HepG2 (cell line): ENCODE measurements around the gene ATP2B3. TPM values are rescaled to one million over a fixed set of nuclear protein-coding genes. Genes with fewer than 3 reads are reported as not detected.

Experiments used
- ATAC-seq: fragments of 200-7000 bp; cut with Tn5 transposase; 3 replicates; pipeline ENCODE4 v1.9.1; 2020; ENCODE audit warnings: mild to moderate bottlenecking, moderate library complexity
- BruUV-seq: library from RNA; stranded (reverse); fragments of 400-500 nt; replicated peaks from 2 replicates; lab custom pipeline; 2021; lab: Mats Ljungman, UMichigan
- CTCF ChIA-PET: fragments of 300-600 bp; formaldehyde crosslinking; extraction: SDS; loops from one replicate; lab custom pipeline; 2021; ENCODE audit warnings: low total read pairs, inconsistent platforms, low intra/inter-chr PET ratio; lab: Yijun Ruan, JAX
- POLR2A ChIA-PET: fragments of 350-600 bp; sonication (Branson Sonifier 250); formaldehyde crosslinking; loops from one replicate; lab custom pipeline; 2020; ENCODE audit warnings: antibody characterized with exemption, inconsistent platforms; lab: Yijun Ruan, JAX
- DNase-seq: peaks from one replicate; pipeline ENCODE4 v3.0.0-alpha.2; 2015; ENCODE audit warnings: low spot score
- FAIRE-seq: peaks from 3 replicates; lab custom pipeline; 2011; peaks lifted over from hg19 to GRCh38; lab: Jason Lieb, UNC
- H2AFZ ChIP-seq: one replicate; pipeline ENCODE4 v1.6.1; 2011; ENCODE audit warnings: low read length, inconsistent platforms
- H3K27ac ChIP-seq: fragments of 300-600 bp; 3 replicates; pipeline ENCODE4 v1.8.0; 2011; ENCODE audit warnings: mixed run types, mild to moderate bottlenecking, mixed read lengths, low read length, inconsistent platforms; ENCODE audit not compliant: insufficient read depth; ENCODE audit errors: extremely low read length
- H3K27me3 ChIP-seq, 2 experiments: fragments of 200-600 bp in 1 of 2; 2 replicates in 1 of 2; 3 replicates in 1 of 2; pipeline versions ENCODE4 v1.6.0 to v1.8.0; 2011; ENCODE audit warnings: low read length in 2 of 2, mild to moderate bottlenecking in 2 of 2, moderate library complexity in 2 of 2, inconsistent platforms in 1 of 2; ENCODE audit not compliant: insufficient read depth in 2 of 2, control insufficient read depth in 1 of 2
- H3K36me3 ChIP-seq, 2 experiments: fragments of 200-600 bp in 1 of 2; replicated peaks in 1 of 2; 2 replicates in 1 of 2; 3 replicates in 1 of 2; pipeline versions ENCODE4 v1.5.1 to v1.8.0; 2011; ENCODE audit warnings: low read length in 2 of 2, inconsistent platforms in 1 of 2; ENCODE audit not compliant: insufficient read depth in 2 of 2, control insufficient read depth in 1 of 2
- H3K4me1 ChIP-seq: 2 replicates; pipeline ENCODE4 v1.5.1; 2012; ENCODE audit warnings: low read length, inconsistent platforms; ENCODE audit not compliant: insufficient read depth
- H3K4me2 ChIP-seq: 2 replicates; pipeline ENCODE4 v1.6.0; 2011; ENCODE audit warnings: low read depth, low read length, inconsistent platforms
- H3K4me3 ChIP-seq, 3 experiments: fragments of 200-600 bp in 1 of 3; sonication (generic), shearing (Covaris generic) in 1 of 3; replicated peaks in 1 of 3; 2 replicates each; pipeline ENCODE4 v1.5.1; 2011 to 2016; ENCODE audit warnings: low read length in 3 of 3, inconsistent platforms in 2 of 3, low read depth in 2 of 3, mild to moderate bottlenecking in 2 of 3, control low read depth in 1 of 3, mixed read lengths in 1 of 3; ENCODE audit not compliant: insufficient read depth in 1 of 3
- H3K79me2 ChIP-seq: one replicate; pipeline ENCODE4 v1.6.1; 2011; ENCODE audit warnings: low read length, inconsistent platforms; ENCODE audit not compliant: insufficient read depth
- H3K9ac ChIP-seq: 2 replicates; pipeline ENCODE4 v1.6.0; 2011; ENCODE audit warnings: mild to moderate bottlenecking, low read depth, low read length, inconsistent platforms; ENCODE audit not compliant: insufficient read depth
- H3K9me3 ChIP-seq: 2 replicates; pipeline ENCODE4 v1.5.1; 2012; ENCODE audit warnings: mild to moderate bottlenecking, low read length
- H4K20me1 ChIP-seq: 2 replicates; pipeline ENCODE4 v1.6.0; 2011; ENCODE audit warnings: inconsistent platforms, mild to moderate bottlenecking, low read length, moderate library complexity; ENCODE audit not compliant: insufficient read depth
- CEBPB ChIP-seq: IDR thresholded peaks from 2 replicates; pipeline ENCODE4 v1.6.1; 2011; ENCODE audit warnings: low read depth, low read length, improper control_type of control experiment, borderline replicate concordance
- PHF8 ChIP-seq: sonication (generic); formaldehyde crosslinking; IDR thresholded peaks from 2 replicates; pipeline ENCODE4 v1.5.0; 2020; ENCODE audit warnings: missing genetic modification reagents
- PITX1 ChIP-seq: sonication (generic); formaldehyde crosslinking; IDR thresholded peaks from 2 replicates; pipeline ENCODE4 v1.5.1; 2020; ENCODE audit warnings: mild to moderate bottlenecking, missing genetic modification reagents
- RXRA ChIP-seq: sonication (generic); formaldehyde crosslinking; IDR thresholded peaks from 2 replicates; pipeline ENCODE4 v1.5.1; 2020; ENCODE audit warnings: missing genetic modification reagents
- SP1 ChIP-seq, 2 experiments: fragments of 450-650 bp in 1 of 2; sonication (generic) in 1 of 2; formaldehyde crosslinking in 1 of 2; IDR thresholded peaks; 2 replicates each; pipeline versions ENCODE4 v1.4.0 to v1.6.1; 2016 to 2020; ENCODE audit warnings: missing genetic modification reagents in 1 of 2
- TCF12 ChIP-seq, 2 experiments: fragments of 450-650 bp in 1 of 2; sonication (generic) in 1 of 2; formaldehyde crosslinking in 1 of 2; IDR thresholded peaks; 2 replicates each; pipeline versions ENCODE4 v1.6.1 to v1.8.0; 2017 to 2022; ENCODE audit warnings: antibody characterized with exemption in 1 of 2, mild to moderate bottlenecking in 1 of 2, missing genetic modification reagents in 1 of 2, moderate library complexity in 1 of 2
- TEAD3 ChIP-seq: optimal IDR thresholded peaks from 2 replicates; pipeline ENCODE3; 2016; ENCODE audit warnings: borderline replicate concordance
- TP53 ChIP-seq: sonication (generic); formaldehyde crosslinking; conservative IDR thresholded peaks from 2 replicates; pipeline ENCODE4 v1.4.0; 2020; ENCODE audit warnings: missing genetic modification reagents
- ZKSCAN8 ChIP-seq: IDR thresholded peaks from 2 replicates; pipeline ENCODE4 v1.6.1; 2016; ENCODE audit warnings: borderline replicate concordance, missing genetic modification reagents, missing compliant biosample characterization
- ZNF3 ChIP-seq: IDR thresholded peaks from 2 replicates; pipeline ENCODE4 v1.7.0; 2017; ENCODE audit warnings: inconsistent platforms
- ZNF496 ChIP-seq: sonication (generic); formaldehyde crosslinking; IDR thresholded peaks from 2 replicates; pipeline ENCODE4 v1.8.1; 2023; ENCODE audit warnings: mild to moderate bottlenecking, moderate library complexity, missing genetic modification reagents; ENCODE audit not compliant: insufficient replicate concordance
- ZNF564 ChIP-seq: sonication (generic); formaldehyde crosslinking; IDR thresholded peaks from 2 replicates; pipeline ENCODE4 v1.8.1; 2023; ENCODE audit warnings: mild to moderate bottlenecking, missing genetic modification reagents
- WGBS: methylation state at CpG from one replicate; pipeline ENCODE4 v1.1.6; 2017; ENCODE audit warnings: low lambda C conversion rate; 5-methylcytosine and 5-hydroxymethylcytosine counted together
- in situ Hi-C: cut with HindIII; loops from 2 replicates; pipeline ENCODE4 v1.10.0; 2017; ENCODE audit warnings: low pct_unique_long_range_greater_than_20kb; ENCODE audit not compliant: extremely low pct_ligation_motif_present
- intact Hi-C: fragments of 100-400 bp; cut with micrococcal nuclease; formaldehyde crosslinking; loops from one replicate; pipeline ENCODE4 v1.10.0; 2022; ENCODE audit not compliant: unreplicated experiment
- polyA plus RNA-seq, 8 experiments: library from polyadenylated mRNA; depleted of rRNA in 3 of 8; stranded (reverse) in 7 of 8; unstranded in 1 of 8; fragments of >200 nt; fragmentation: Illumina TruSeq in 4 of 8; extraction: Trizol in 4 of 8; gene quantifications; 2 replicates each; pipeline versions ENCODE4 v1.2.1 to v1.2.3, GENCODE V29; 2011 to 2016; ENCODE audit warnings: low read depth in 4 of 8, missing spikeins in 1 of 8, mixed read lengths in 1 of 8; ENCODE audit not compliant: insufficient read depth in 1 of 8
- total RNA-seq, 5 experiments: library from RNA; depleted of rRNA; stranded (reverse); fragments of >200 nt; fragmentation: Illumina TruSeq; extraction: Trizol; gene quantifications; 2 replicates each; pipeline ENCODE4 v1.2.3, GENCODE V29; 2016; ENCODE audit warnings: low read depth in 1 of 5
- TF ChIP-seq, protein P1 (sequence below): sonication (generic); formaldehyde crosslinking; IDR thresholded peaks from 2 replicates; pipeline ENCODE4 v1.4.0; 2020; ENCODE audit warnings: mild to moderate bottlenecking, missing genetic modification reagents
- TF ChIP-seq, protein P2 (sequence below): IDR thresholded peaks from 2 replicates; pipeline ENCODE4 v1.4.0; 2020; ENCODE audit warnings: mild to moderate bottlenecking, missing genetic modification reagents
- TF ChIP-seq, protein P3 (sequence below): sonication (generic); formaldehyde crosslinking; IDR thresholded peaks from 2 replicates; pipeline ENCODE4 v1.5.1; 2020; ENCODE audit warnings: missing genetic modification reagents, mild to moderate bottlenecking, borderline replicate concordance

The ATP2B3 gene
- total and polyA plus RNA-seq, 2 of the 13 experiments (the other 11 are each of a cell fraction or from before 2014, with no cell fraction given), result not detected

DNA sequence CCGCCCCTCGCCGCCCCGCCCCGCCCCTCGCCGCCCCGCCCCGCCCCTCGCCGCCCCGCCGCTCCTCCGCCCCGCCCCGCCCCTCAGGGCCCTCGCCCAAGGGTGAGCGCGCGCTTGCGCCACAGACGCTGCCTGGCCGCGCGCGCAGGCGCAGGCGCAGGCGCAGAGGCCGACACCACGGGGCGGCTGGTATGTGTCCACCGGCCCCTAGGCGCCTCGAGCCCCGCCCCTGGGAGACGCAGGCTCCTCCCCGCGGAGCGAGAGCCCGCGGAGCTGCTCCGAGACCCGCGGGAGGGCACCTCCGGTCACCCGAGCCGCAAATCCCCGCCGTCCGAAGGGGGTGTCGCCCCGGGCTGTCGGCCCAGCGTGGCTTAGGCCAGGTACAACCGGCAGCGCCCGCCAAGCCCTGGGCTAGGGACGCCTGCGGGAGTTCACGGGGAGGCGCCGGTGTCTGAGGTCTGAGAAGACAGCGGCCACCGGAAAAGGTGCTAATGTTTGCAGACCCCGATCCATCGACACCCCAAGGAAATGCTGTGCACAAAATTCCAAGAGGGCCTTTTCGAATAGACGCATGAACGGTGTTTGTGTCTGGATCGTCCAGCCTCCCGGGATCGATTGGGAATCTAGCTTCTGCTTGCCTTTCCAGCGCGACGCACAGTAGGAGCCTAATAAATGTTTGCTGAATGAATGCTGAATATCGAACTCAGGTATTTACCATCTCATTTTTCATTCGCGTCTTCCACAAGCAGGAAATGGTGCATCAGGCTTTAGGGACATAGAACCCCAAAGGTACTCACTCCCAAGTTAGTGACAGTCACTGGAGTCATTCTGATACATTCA lies 82.0 kb downstream of the ATP2B3 start:
- POLR2A ChIA-PET, result interaction anchor here (0.6 to 1.9 kb wide), 8 partner anchors 10 to 47 kb away, joined by 3 to 10 read pairs (median 4); partner anchors contain the start of gene DUSP9
- peaks cover 30% of the 10 kb centered on the region for H3K4me1 ChIP-seq
- no peaks in the 10 kb centered on the region; a peak in 1 of 5 replicates for H3K36me3 ChIP-seq
- H3K4me3 ChIP-seq, result peak overlapping the region; percentile 60 to 70 (median 63); a peak in 5 of 6 replicates
- H3K27me3 ChIP-seq, result no peaks in the 10 kb centered on the region; a peak in 1 of 5 replicates
- peak; percentile 89 for ATAC-seq
- CTCF ChIA-PET, result no interaction called here
- no CpG with 5 or more reads among the region's 79 CpGs for WGBS
- DNase-seq, result peak; percentile 70
- no peaks in the 10 kb centered on the region for H4K20me1 ChIP-seq
- no peak overlapping the region for H3K27ac ChIP-seq
- in situ Hi-C loops (no loop called here), intact Hi-C loops (no loop called here)
- no peak overlapping the region for H2AFZ ChIP-seq
- no peaks in the 10 kb centered on the region for H3K9me3 ChIP-seq
- peaks cover 9% of the 10 kb centered on the region for H3K79me2 ChIP-seq
- peak overlapping the region; percentile 77 for H3K4me2 ChIP-seq
- H3K9ac ChIP-seq, result peak overlapping the region; percentile 52; the same call in 1 of the 2 replicates
- no TSS peak for BruUV-seq
- peak; percentile 44 for FAIRE-seq
- TF ChIP-seq TP53 (CRISPR knock-in tag) (no peak), SP1 (IDR thresholded peaks at IDR 0.05) (no peak), SP1 (CRISPR knock-in tag; IDR thresholded peaks at IDR 0.05) (no peak), RXRA (CRISPR knock-in tag) (0 out of 2 replicates have a peak, but pooled peaks have one; percentile 32), TCF12 (IDR thresholded peaks at IDR 0.05) (no peak), TCF12 (CRISPR knock-in tag; IDR thresholded peaks at IDR 0.05) (no peak), PHF8 (CRISPR knock-in tag) (peak; percentile 54), PITX1 (CRISPR knock-in tag) (no peak), ZKSCAN8 (CRISPR knock-in tag) (no peak), ZNF3 (CRISPR knock-in tag) (peak; percentile 88), TEAD3 (CRISPR knock-in tag) (peak; percentile 86), CEBPB (peak; percentile 53; the same call in 1 of the 2 replicates), ZNF564 (CRISPR knock-in tag) (peak; percentile 52; the same call in 1 of the 2 replicates), ZNF496 (CRISPR knock-in tag) (no peak)
- TF ChIP-seq, protein P1, sequence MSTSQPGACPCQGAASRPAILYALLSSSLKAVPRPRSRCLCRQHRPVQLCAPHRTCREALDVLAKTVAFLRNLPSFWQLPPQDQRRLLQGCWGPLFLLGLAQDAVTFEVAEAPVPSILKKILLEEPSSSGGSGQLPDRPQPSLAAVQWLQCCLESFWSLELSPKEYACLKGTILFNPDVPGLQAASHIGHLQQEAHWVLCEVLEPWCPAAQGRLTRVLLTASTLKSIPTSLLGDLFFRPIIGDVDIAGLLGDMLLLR (CRISPR knock-in tag), result no peak
- TF ChIP-seq, protein P2, sequence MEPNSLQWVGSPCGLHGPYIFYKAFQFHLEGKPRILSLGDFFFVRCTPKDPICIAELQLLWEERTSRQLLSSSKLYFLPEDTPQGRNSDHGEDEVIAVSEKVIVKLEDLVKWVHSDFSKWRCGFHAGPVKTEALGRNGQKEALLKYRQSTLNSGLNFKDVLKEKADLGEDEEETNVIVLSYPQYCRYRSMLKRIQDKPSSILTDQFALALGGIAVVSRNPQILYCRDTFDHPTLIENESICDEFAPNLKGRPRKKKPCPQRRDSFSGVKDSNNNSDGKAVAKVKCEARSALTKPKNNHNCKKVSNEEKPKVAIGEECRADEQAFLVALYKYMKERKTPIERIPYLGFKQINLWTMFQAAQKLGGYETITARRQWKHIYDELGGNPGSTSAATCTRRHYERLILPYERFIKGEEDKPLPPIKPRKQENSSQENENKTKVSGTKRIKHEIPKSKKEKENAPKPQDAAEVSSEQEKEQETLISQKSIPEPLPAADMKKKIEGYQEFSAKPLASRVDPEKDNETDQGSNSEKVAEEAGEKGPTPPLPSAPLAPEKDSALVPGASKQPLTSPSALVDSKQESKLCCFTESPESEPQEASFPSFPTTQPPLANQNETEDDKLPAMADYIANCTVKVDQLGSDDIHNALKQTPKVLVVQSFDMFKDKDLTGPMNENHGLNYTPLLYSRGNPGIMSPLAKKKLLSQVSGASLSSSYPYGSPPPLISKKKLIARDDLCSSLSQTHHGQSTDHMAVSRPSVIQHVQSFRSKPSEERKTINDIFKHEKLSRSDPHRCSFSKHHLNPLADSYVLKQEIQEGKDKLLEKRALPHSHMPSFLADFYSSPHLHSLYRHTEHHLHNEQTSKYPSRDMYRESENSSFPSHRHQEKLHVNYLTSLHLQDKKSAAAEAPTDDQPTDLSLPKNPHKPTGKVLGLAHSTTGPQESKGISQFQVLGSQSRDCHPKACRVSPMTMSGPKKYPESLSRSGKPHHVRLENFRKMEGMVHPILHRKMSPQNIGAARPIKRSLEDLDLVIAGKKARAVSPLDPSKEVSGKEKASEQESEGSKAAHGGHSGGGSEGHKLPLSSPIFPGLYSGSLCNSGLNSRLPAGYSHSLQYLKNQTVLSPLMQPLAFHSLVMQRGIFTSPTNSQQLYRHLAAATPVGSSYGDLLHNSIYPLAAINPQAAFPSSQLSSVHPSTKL (CRISPR knock-in tag), result no peak
- TF ChIP-seq, protein P3, sequence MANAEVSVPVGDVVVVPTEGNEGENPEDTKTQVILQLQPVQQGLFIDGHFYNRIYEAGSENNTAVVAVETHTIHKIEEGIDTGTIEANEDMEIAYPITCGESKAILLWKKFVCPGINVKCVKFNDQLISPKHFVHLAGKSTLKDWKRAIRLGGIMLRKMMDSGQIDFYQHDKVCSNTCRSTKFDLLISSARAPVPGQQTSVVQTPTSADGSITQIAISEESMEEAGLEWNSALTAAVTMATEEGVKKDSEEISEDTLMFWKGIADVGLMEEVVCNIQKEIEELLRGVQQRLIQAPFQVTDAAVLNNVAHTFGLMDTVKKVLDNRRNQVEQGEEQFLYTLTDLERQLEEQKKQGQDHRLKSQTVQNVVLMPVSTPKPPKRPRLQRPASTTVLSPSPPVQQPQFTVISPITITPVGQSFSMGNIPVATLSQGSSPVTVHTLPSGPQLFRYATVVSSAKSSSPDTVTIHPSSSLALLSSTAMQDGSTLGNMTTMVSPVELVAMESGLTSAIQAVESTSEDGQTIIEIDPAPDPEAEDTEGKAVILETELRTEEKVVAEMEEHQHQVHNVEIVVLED (CRISPR knock-in tag), result peak; percentile 33; the same call in 1 of the 2 replicates
